Measurements from ENCODE around the gene BACE1. TPM values are rescaled to one million over a fixed set of nuclear protein-coding genes. Genes with fewer than 3 reads are reported as not detected.

BACE1 gene

Small RNAs within 50 kb of the gene (small RNA-seq; reads per million reads assigned to genes)
- gene RF00564 (ENCODE audit: low read depth) = not detected

Measured in mesenchymal stem cell (in vitro differentiated cells and primary cell).